Stimulated activated CD8-positive, alpha-beta memory T cell treated with anti-CD3 and anti-CD28 coated beads, Interleukin-12 subunit alpha, Interleukin-12 subunit beta, amount 100 ng/mL, for 4 hours (primary cell): ENCODE measurements around the gene LMO2.

Experiments
- DNase-seq: peaks from one replicate; pipeline ENCODE4 v3.0.0-alpha.2; 2020; ENCODE audit warnings: low read depth

The LMO2 gene

GRCh38 chr11:33819278-33820035 is 72.4 kb downstream of the LMO2 start:
- DNase-seq, result no peak
